ENCODE data around the gene SLIT3. TPM values are rescaled to one million over a fixed set of nuclear protein-coding genes. Genes with fewer than 3 reads are reported as not detected.

The SLIT3 gene
- total and polyA plus RNA-seq, 4 experiments from 2014 or later, result not detected

GRCh38 chr5:169202969-169203368 is 98.0 kb downstream of the SLIT3 start:
- H3K9me3 ChIP-seq (ENCODE audit: control insufficient read depth in 1 of 2, low read length in 2 of 2), result no peaks in the 10 kb centered on the region
- Mint-ChIP-seq H3K27ac (no peak overlapping the region), H3K27me3 (peaks cover 0 to 2% of the 10 kb centered on the region in 2 donors), H3K36me3 (no peaks in the 10 kb centered on the region), H3K9me3 (peaks cover 0 to 4% (median 2%) of the 10 kb centered on the region in 8 donors), H3K4me3 (no peak overlapping the region), H3K4me1 (no peaks in the 10 kb centered on the region)
- intact Hi-C loops (cut with micrococcal nuclease), result no loop called here
- H3K27me3 ChIP-seq (ENCODE audit: insufficient read depth, low read length), result no peaks in the 10 kb centered on the region
- DNase-seq, result no peak
- POLR2A ChIA-PET (ENCODE audit: partially characterized antibody), result no interaction called here
- no peak overlapping the region for H3K4me3 ChIP-seq (ENCODE audit: low read length in 2 of 2)
- CTCF ChIA-PET (ENCODE audit: partially characterized antibody), result no interaction called here
- H3K4me1 ChIP-seq (ENCODE audit: insufficient read depth, low read length), result no peaks in the 10 kb centered on the region
- H3K27ac ChIP-seq (ENCODE audit: low read depth, low read length), result no peak overlapping the region
- no peaks in the 10 kb centered on the region for H3K36me3 ChIP-seq (ENCODE audit: insufficient read depth, low read length)

DNA sequence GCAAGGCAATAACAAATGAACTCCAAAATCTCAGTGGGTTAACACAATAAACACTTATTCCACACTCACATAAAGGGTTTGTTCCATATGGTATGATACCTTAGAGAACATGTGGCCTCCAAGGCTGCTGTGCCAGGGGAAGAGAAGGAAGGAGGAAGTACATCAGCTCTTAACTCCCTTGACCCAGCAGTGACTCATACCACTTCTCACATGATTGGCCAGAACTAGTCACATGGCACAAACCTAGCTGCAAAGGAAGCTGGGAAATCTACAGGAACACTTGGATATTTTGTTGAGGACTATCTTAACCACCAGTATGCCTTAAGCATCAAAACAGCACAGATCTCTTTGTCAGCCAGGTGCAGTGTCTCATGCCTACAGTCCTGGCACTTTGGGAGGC is 99.3 kb downstream of the SLIT3 start:
- H3K4me1 Mint-ChIP-seq, result no peaks in the 10 kb centered on the region
- intact Hi-C loops (cut with micrococcal nuclease), result no loop called here
- peaks cover 0 to 2% of the 10 kb centered on the region in 2 donors for H3K27me3 Mint-ChIP-seq
- H3K4me3 Mint-ChIP-seq, result no peak overlapping the region
- Histone ChIP-seq H3K4me1 (ENCODE audit: insufficient read depth, low read length) (no peaks in the 10 kb centered on the region), H3K9me3 (ENCODE audit: control insufficient read depth in 1 of 2, low read length in 2 of 2) (no peaks in the 10 kb centered on the region), H3K27ac (ENCODE audit: low read depth, low read length) (no peak overlapping the region), H3K4me3 (ENCODE audit: low read length in 2 of 2) (no peak overlapping the region), H3K36me3 (ENCODE audit: insufficient read depth, low read length) (no peaks in the 10 kb centered on the region), H3K27me3 (ENCODE audit: insufficient read depth, low read length) (no peaks in the 10 kb centered on the region)
- no peak overlapping the region for H3K27ac Mint-ChIP-seq
- peaks cover 0 to 4% (median under 1%) of the 10 kb centered on the region in 8 donors for H3K9me3 Mint-ChIP-seq
- no peak for DNase-seq
- ChIA-PET POLR2A (ENCODE audit: partially characterized antibody) (no interaction called here), CTCF (ENCODE audit: partially characterized antibody) (no interaction called here)
- no peaks in the 10 kb centered on the region for H3K36me3 Mint-ChIP-seq

DNA sequence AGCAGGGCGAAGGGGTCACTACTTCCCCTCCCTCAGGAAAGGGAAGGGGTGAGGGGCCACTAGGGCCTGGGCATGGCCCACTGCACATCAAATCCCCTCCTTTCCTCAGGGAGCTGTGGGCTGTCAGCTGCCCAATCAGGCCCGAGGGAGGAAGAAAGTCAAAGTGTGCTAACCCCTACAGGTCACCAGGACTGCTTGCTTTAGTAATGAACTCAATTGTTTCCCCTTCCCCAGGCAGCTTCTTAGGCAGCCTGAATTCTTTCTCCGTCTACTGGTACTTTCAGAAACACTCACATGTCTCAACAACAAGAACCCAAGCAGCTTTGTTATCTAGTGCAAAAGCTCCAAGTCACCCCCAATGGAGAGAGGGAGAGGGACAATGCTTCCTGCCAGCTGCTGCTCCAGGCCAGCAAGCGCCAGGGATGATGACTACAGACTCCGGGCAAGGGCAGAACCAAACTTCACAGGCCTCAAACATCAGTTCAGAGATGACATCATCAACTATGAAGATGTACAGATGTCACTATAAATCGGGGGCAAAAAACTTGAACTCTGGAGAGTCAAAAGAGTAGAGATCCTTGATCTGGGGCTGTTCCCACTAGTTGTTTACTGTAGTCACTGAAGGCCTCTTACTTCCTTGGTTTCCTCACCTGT is 100.7 kb downstream of the SLIT3 start:
- Histone ChIP-seq H3K36me3 (ENCODE audit: insufficient read depth, low read length) (no peaks in the 10 kb centered on the region), H3K4me3 (ENCODE audit: low read length in 2 of 2) (no peak overlapping the region), H3K4me1 (ENCODE audit: insufficient read depth, low read length) (no peaks in the 10 kb centered on the region), H3K27ac (ENCODE audit: low read depth, low read length) (no peak overlapping the region), H3K9me3 (ENCODE audit: control insufficient read depth in 1 of 2, low read length in 2 of 2) (no peaks in the 10 kb centered on the region), H3K27me3 (ENCODE audit: insufficient read depth, low read length) (no peaks in the 10 kb centered on the region)
- no peak overlapping the region for H3K27ac Mint-ChIP-seq
- POLR2A ChIA-PET (ENCODE audit: partially characterized antibody), result no interaction called here
- H3K4me3 Mint-ChIP-seq, result no peak overlapping the region
- DNase-seq, result no peak
- H3K36me3 Mint-ChIP-seq, result no peaks in the 10 kb centered on the region
- CTCF ChIA-PET (ENCODE audit: partially characterized antibody), result no interaction called here
- peaks cover 0 to 4% (median under 1%) of the 10 kb centered on the region in 8 donors for H3K9me3 Mint-ChIP-seq
- peaks cover 0 to 2% of the 10 kb centered on the region in 2 donors for H3K27me3 Mint-ChIP-seq
- H3K4me1 Mint-ChIP-seq, result no peaks in the 10 kb centered on the region
- intact Hi-C loops (cut with micrococcal nuclease), result no loop called here

GRCh38 chr5:169197343-169197742 is 103.6 kb downstream of the SLIT3 start:
- POLR2A ChIA-PET (ENCODE audit: partially characterized antibody), result no interaction called here
- H3K27ac ChIP-seq (ENCODE audit: low read depth, low read length), result no peak overlapping the region
- no peaks in the 10 kb centered on the region for H3K36me3 Mint-ChIP-seq
- no peaks in the 10 kb centered on the region for H3K4me1 ChIP-seq (ENCODE audit: insufficient read depth, low read length)
- H3K4me1 Mint-ChIP-seq, result no peaks in the 10 kb centered on the region
- H3K27ac Mint-ChIP-seq, result no peak overlapping the region
- intact Hi-C loops (cut with micrococcal nuclease), result no loop called here
- CTCF ChIA-PET (ENCODE audit: partially characterized antibody), result no interaction called here
- no peak overlapping the region for H3K4me3 Mint-ChIP-seq
- H3K4me3 ChIP-seq (ENCODE audit: low read length in 2 of 2), result no peak overlapping the region
- H3K9me3 Mint-ChIP-seq, result peaks cover 0 to 2% (median 0%) of the 10 kb centered on the region in 8 donors
- no peak for DNase-seq
- no peaks in the 10 kb centered on the region for H3K9me3 ChIP-seq (ENCODE audit: control insufficient read depth in 1 of 2, low read length in 2 of 2)
- no peaks in the 10 kb centered on the region for H3K36me3 ChIP-seq (ENCODE audit: insufficient read depth, low read length)
- H3K27me3 Mint-ChIP-seq, result peaks cover 2 to 4% of the 10 kb centered on the region in 2 donors
- no peaks in the 10 kb centered on the region for H3K27me3 ChIP-seq (ENCODE audit: insufficient read depth, low read length)

DNA sequence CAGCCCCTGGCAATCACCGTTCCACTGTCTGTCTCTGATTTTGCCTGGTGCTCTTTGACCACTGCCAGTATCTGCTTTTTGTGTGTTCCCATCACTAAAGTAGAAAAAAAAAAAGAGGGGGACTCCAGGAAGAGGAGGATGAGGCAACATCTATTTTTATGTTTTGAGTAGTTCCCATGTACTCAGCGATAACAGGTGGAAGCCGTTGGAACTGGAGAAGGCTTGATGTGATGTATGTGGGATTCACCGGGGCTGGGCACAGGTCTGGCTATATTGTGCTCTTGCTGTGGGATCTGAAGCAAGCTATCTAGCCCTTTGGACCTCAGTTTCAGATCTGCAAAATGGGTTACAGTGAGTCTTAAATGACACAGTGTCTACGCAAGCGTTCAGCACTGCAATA is 104.9 kb downstream of the SLIT3 start:
- Mint-ChIP-seq H3K4me3 (no peak overlapping the region), H3K36me3 (no peaks in the 10 kb centered on the region), H3K27me3 (peaks cover 4 to 5% of the 10 kb centered on the region in 2 donors), H3K4me1 (no peaks in the 10 kb centered on the region), H3K27ac (no peak overlapping the region), H3K9me3 (peaks cover 0 to 2% (median 0%) of the 10 kb centered on the region in 8 donors)
- Histone ChIP-seq H3K27me3 (ENCODE audit: insufficient read depth, low read length) (no peaks in the 10 kb centered on the region), H3K4me3 (ENCODE audit: low read length in 2 of 2) (no peak overlapping the region), H3K27ac (ENCODE audit: low read depth, low read length) (no peak overlapping the region), H3K36me3 (ENCODE audit: insufficient read depth, low read length) (no peaks in the 10 kb centered on the region), H3K9me3 (ENCODE audit: control insufficient read depth in 1 of 2, low read length in 2 of 2) (no peaks in the 10 kb centered on the region), H3K4me1 (ENCODE audit: insufficient read depth, low read length) (no peaks in the 10 kb centered on the region)
- POLR2A ChIA-PET (ENCODE audit: partially characterized antibody), result no interaction called here
- intact Hi-C loops (cut with micrococcal nuclease), result no loop called here
- DNase-seq, result no peak
- CTCF ChIA-PET (ENCODE audit: partially characterized antibody), result no interaction called here

DNA sequence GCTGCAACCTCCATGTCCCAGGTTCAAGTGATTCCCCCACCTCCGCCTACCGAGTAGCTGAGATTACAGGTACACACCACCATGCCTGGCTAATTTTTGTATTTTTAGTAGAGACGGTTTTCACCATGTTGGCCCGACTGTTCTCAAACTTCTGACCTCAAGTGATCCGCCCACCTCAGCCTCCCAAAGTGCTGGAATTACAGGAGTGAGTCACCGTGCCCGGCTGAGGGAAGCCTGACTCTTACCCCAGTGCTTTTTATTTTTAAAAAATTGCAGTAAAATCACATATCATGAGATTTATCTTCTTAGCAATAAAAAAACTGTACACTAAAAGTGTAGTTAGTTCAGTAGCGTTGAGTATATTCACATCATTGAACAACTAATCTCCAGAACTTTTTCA is 105.3 kb downstream of the SLIT3 start:
- intact Hi-C loops (cut with micrococcal nuclease), result no loop called here
- Mint-ChIP-seq H3K4me1 (no peaks in the 10 kb centered on the region), H3K9me3 (peaks cover 0 to 2% (median 0%) of the 10 kb centered on the region in 8 donors), H3K36me3 (no peaks in the 10 kb centered on the region), H3K4me3 (no peak overlapping the region), H3K27ac (no peak overlapping the region), H3K27me3 (peaks cover 4 to 5% of the 10 kb centered on the region in 2 donors)
- no peak for DNase-seq
- H3K9me3 ChIP-seq (ENCODE audit: control insufficient read depth in 1 of 2, low read length in 2 of 2), result no peaks in the 10 kb centered on the region
- no peak overlapping the region for H3K27ac ChIP-seq (ENCODE audit: low read depth, low read length)
- no peak overlapping the region for H3K4me3 ChIP-seq (ENCODE audit: low read length in 2 of 2)
- CTCF ChIA-PET (ENCODE audit: partially characterized antibody), result no interaction called here
- POLR2A ChIA-PET (ENCODE audit: partially characterized antibody), result no interaction called here
- H3K27me3 ChIP-seq (ENCODE audit: insufficient read depth, low read length), result no peaks in the 10 kb centered on the region
- no peaks in the 10 kb centered on the region for H3K36me3 ChIP-seq (ENCODE audit: insufficient read depth, low read length)
- no peaks in the 10 kb centered on the region for H3K4me1 ChIP-seq (ENCODE audit: insufficient read depth, low read length)

DNA sequence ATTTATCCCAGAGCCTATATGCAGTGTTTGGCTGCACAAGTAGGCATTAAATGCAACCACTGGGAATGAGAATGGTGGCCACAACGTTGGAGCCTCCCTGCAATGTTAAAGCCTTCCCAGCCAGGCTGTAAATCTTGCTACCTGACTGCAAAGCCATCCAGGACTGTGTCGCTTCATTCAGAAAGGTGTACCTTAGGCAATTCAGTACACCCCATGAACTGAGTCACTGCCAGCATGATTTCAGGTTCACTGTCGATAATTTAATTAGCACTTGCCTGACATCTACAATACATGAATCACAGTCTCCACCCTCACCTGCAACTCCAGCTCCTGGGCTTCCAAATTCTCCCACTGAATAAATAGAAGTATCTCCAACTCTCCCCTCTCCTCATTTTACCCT is 108.4 kb downstream of the SLIT3 start:
- no peak for DNase-seq
- Histone ChIP-seq H3K4me3 (ENCODE audit: low read length in 2 of 2) (no peak overlapping the region), H3K27ac (ENCODE audit: low read depth, low read length) (no peak overlapping the region), H3K4me1 (ENCODE audit: insufficient read depth, low read length) (no peaks in the 10 kb centered on the region), H3K27me3 (ENCODE audit: insufficient read depth, low read length) (no peaks in the 10 kb centered on the region), H3K9me3 (ENCODE audit: control insufficient read depth in 1 of 2, low read length in 2 of 2) (no peaks in the 10 kb centered on the region), H3K36me3 (ENCODE audit: insufficient read depth, low read length) (no peaks in the 10 kb centered on the region)
- ChIA-PET POLR2A (ENCODE audit: partially characterized antibody) (no interaction called here), CTCF (ENCODE audit: partially characterized antibody) (no interaction called here)
- Mint-ChIP-seq H3K27me3 (peaks cover 3 to 4% of the 10 kb centered on the region in 2 donors), H3K4me1 (no peaks in the 10 kb centered on the region), H3K9me3 (peaks cover 0 to 2% (median 0%) of the 10 kb centered on the region in 8 donors), H3K36me3 (no peaks in the 10 kb centered on the region), H3K27ac (no peak overlapping the region), H3K4me3 (no peak overlapping the region)
- intact Hi-C loops (cut with micrococcal nuclease), result no loop called here

DNA sequence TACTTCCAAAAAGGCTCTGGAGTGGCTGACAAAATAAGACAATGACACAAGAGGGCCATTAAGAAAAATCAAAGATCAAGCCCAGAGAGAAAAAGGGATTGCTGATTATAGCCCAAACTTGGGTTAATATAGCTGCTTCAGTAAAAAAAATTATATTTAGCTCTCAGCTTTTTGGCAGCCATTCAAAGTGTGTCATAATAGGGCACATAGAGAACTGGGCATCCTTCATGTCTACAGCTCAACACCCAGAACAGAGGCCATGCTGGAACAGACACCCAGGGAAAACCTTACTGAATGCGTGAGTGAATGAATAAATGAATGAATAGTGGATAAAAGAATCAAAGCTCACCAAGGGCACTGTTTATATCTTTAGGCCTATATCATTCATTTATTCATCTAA is 110.1 kb downstream of the SLIT3 start:
- Histone ChIP-seq H3K36me3 (ENCODE audit: insufficient read depth, low read length) (no peaks in the 10 kb centered on the region), H3K27me3 (ENCODE audit: insufficient read depth, low read length) (no peaks in the 10 kb centered on the region), H3K27ac (ENCODE audit: low read depth, low read length) (no peak overlapping the region), H3K9me3 (ENCODE audit: control insufficient read depth in 1 of 2, low read length in 2 of 2) (no peaks in the 10 kb centered on the region), H3K4me3 (ENCODE audit: low read length in 2 of 2) (no peak overlapping the region), H3K4me1 (ENCODE audit: insufficient read depth, low read length) (no peaks in the 10 kb centered on the region)
- intact Hi-C loops (cut with micrococcal nuclease), result no loop called here
- Mint-ChIP-seq H3K36me3 (no peaks in the 10 kb centered on the region), H3K4me3 (no peak overlapping the region), H3K4me1 (no peaks in the 10 kb centered on the region), H3K27me3 (peaks cover 3 to 4% of the 10 kb centered on the region in 2 donors), H3K27ac (no peak overlapping the region), H3K9me3 (peaks cover 0 to 2% (median 0%) of the 10 kb centered on the region in 8 donors)
- ChIA-PET POLR2A (ENCODE audit: partially characterized antibody) (no interaction called here), CTCF (ENCODE audit: partially characterized antibody) (no interaction called here)
- DNase-seq, result no peak

Measured in CD4-positive, alpha-beta memory T cell (primary cell).